Mesodermal cell (in vitro differentiated cells): ENCODE data around the gene AGXT2.
"Not testable (repeated sequence)": the region's sequence is repeated elsewhere in the genome, so short reads cannot be mapped to it uniquely, and the experiment has no call there.

ENCODE experiments used
- H3K27ac ChIP-seq: 2 replicates; pipeline ENCODE4 v1.7.0; 2013; ENCODE audit warnings: mild to moderate bottlenecking, low read depth, low read length, moderate library complexity; ENCODE audit not compliant: severe bottlenecking
- H3K36me3 ChIP-seq: 2 replicates; pipeline ENCODE4 v1.7.1; 2013; ENCODE audit warnings: mild to moderate bottlenecking, low read length, moderate library complexity; ENCODE audit not compliant: control insufficient read depth, insufficient read depth
- H3K4me1 ChIP-seq: one replicate; pipeline ENCODE4 v1.7.1; 2013; ENCODE audit warnings: mild to moderate bottlenecking, low read length; ENCODE audit not compliant: insufficient read depth, control insufficient read depth, poor library complexity, severe bottlenecking
- H3K4me3 ChIP-seq: 2 replicates; pipeline ENCODE4 v1.7.0; 2013; ENCODE audit warnings: low read length, control low read depth, mild to moderate bottlenecking; ENCODE audit not compliant: insufficient read depth, poor library complexity, severe bottlenecking; ENCODE audit errors: extremely low read depth
- H3K9me3 ChIP-seq: 2 replicates; pipeline ENCODE4 v1.7.1; 2013; ENCODE audit warnings: mild to moderate bottlenecking, low read length, moderate library complexity; ENCODE audit not compliant: control insufficient read depth
- WGBS, 2 experiments: methylation state at CpG; one replicate each; pipeline ENCODE4 v1.1.5; 2013; ENCODE audit warnings: missing lambda C conversion rate in 2 of 2; ENCODE audit not compliant: insufficient coverage in 2 of 2; 5-methylcytosine and 5-hydroxymethylcytosine counted together

The AGXT2 gene

GRCh38 chr5:34976347-34976746, 71.4 kb downstream of the AGXT2 start:
- no peak overlapping the region for H3K27ac ChIP-seq
- H3K4me3 ChIP-seq: no peak overlapping the region
- no peaks in the 10 kb centered on the region for H3K9me3 ChIP-seq
- 74 to 83% methylated on average over 3 to 4 of the region's 5 CpGs for WGBS, 2 experiments
- H3K4me1 ChIP-seq: peaks cover 5% of the 10 kb centered on the region
- no peaks in the 10 kb centered on the region for H3K36me3 ChIP-seq

GRCh38 chr5:34971655-34972054, 76.1 kb downstream of the AGXT2 start:
- not testable (repeated sequence) for H3K9me3 ChIP-seq, H3K4me3 ChIP-seq, H3K4me1 ChIP-seq, H3K36me3 ChIP-seq, H3K27ac ChIP-seq
- 100% methylated on average over 1 of the region's 4 CpGs; no CpG with 5 or more reads in 1 of the 2 experiments for WGBS, 2 experiments

GRCh38 chr5:34970552-34970951, 77.2 kb downstream of the AGXT2 start:
- Histone ChIP-seq H3K36me3 (no peaks in the 10 kb centered on the region), H3K9me3 (peaks cover 6% of the 10 kb centered on the region), H3K4me1 (peaks cover 5% of the 10 kb centered on the region), H3K27ac (no peak overlapping the region), H3K4me3 (no peak overlapping the region)
- 80 to 100% methylated on average over 1 of the region's 1 CpG for WGBS, 2 experiments

GRCh38 chr5:34968258-34968657, 79.5 kb downstream of the AGXT2 start:
- Histone ChIP-seq H3K4me3 (no peak overlapping the region), H3K27ac (no peak overlapping the region), H3K4me1 (no peaks in the 10 kb centered on the region), H3K36me3 (no peaks in the 10 kb centered on the region), H3K9me3 (peaks cover 12% of the 10 kb centered on the region)
- 83 to 100% methylated on average over 1 to 2 of the region's 2 CpGs for WGBS, 2 experiments

- Histone ChIP-seq H3K36me3 (no peaks in the 10 kb centered on the region), H3K4me3 (no peak overlapping the region), H3K4me1 (no peaks in the 10 kb centered on the region), H3K27ac (no peak overlapping the region), H3K9me3 (peaks cover 12% of the 10 kb centered on the region)
- 86 to 89% methylated on average over 2 to 3 of the region's 4 CpGs for WGBS, 2 experiments
These were observed 80.2 kb downstream of the AGXT2 start for GRCh38 chr5:34967540-34967939.

GRCh38 chr5:34959323-34959722, 88.4 kb downstream of the AGXT2 start:
- peaks cover 15% of the 10 kb centered on the region for H3K36me3 ChIP-seq
- H3K9me3 ChIP-seq: no peaks in the 10 kb centered on the region
- H3K27ac ChIP-seq: no peak overlapping the region
- peaks cover 3% of the 10 kb centered on the region for H3K4me1 ChIP-seq
- H3K4me3 ChIP-seq: no peak overlapping the region
- WGBS, 2 experiments: no CpG with 5 or more reads among the region's 1 CpG

- Histone ChIP-seq H3K27ac (no peak overlapping the region), H3K36me3 (peaks cover 24% of the 10 kb centered on the region), H3K4me1 (peaks cover 3% of the 10 kb centered on the region), H3K9me3 (no peaks in the 10 kb centered on the region), H3K4me3 (no peak overlapping the region)
- WGBS, 2 experiments: 63 to 100% methylated on average over 2 to 3 of the region's 5 CpGs
These were observed 89.7 kb downstream of the AGXT2 start for GRCh38 chr5:34957857-34958690.

GRCh38 chr5:34957321-34957720, 90.4 kb downstream of the AGXT2 start:
- Histone ChIP-seq H3K27ac (no peak overlapping the region), H3K36me3 (peaks cover 31% of the 10 kb centered on the region), H3K4me1 (peaks cover 3% of the 10 kb centered on the region), H3K4me3 (no peak overlapping the region), H3K9me3 (no peaks in the 10 kb centered on the region)
- 100% methylated on average over 1 of the region's 1 CpG; no CpG with 5 or more reads in 1 of the 2 experiments for WGBS, 2 experiments
